Subcutaneous abdominal adipose tissue (tissue), 5 donors: Measurements from ENCODE around the gene PEF1.

Source experiments
- H3K27ac ChIP-seq: one replicate; pipeline ENCODE4 v1.7.0; 2013; ENCODE audit warnings: low read depth, mild to moderate bottlenecking, inconsistent platforms, low read length, moderate library complexity
- H3K27me3 ChIP-seq, 5 donors: one replicate each; pipeline ENCODE4 v1.7.0; 2013; ENCODE audit warnings: low read length in 5 of 5, inconsistent platforms in 1 of 5; ENCODE audit not compliant: control insufficient read depth in 5 of 5, insufficient read depth in 4 of 5
- H3K36me3 ChIP-seq, 5 donors: one replicate each; pipeline ENCODE4 v1.7.0; 2013; ENCODE audit warnings: low read length in 5 of 5; ENCODE audit not compliant: control insufficient read depth in 5 of 5, insufficient read depth in 5 of 5
- H3K4me1 ChIP-seq, 5 donors: one replicate each; pipeline ENCODE4 v1.7.0; 2013; ENCODE audit warnings: low read length in 5 of 5, mild to moderate bottlenecking in 3 of 5, moderate library complexity in 1 of 5; ENCODE audit not compliant: control insufficient read depth in 5 of 5, insufficient read depth in 5 of 5
- H3K4me3 ChIP-seq, 5 donors: one replicate each; pipeline ENCODE4 v1.7.0; 2013; ENCODE audit warnings: low read length in 5 of 5, low read depth in 1 of 5
- H3K9ac ChIP-seq, 5 donors: one replicate each; pipeline ENCODE4 v1.7.0; 2013; ENCODE audit warnings: low read length in 5 of 5, mild to moderate bottlenecking in 4 of 5, moderate library complexity in 3 of 5
- H3K9me3 ChIP-seq, 5 donors: one replicate each; pipeline ENCODE4 v1.7.0; 2013; ENCODE audit warnings: low read length in 5 of 5; ENCODE audit not compliant: control insufficient read depth in 5 of 5
- donor health status: healthy.
- donor health status: healthy.
- donor health status: healthy.
- donor health status: healthy.
- donor health status: healthy.

PEF1 gene

DNA sequence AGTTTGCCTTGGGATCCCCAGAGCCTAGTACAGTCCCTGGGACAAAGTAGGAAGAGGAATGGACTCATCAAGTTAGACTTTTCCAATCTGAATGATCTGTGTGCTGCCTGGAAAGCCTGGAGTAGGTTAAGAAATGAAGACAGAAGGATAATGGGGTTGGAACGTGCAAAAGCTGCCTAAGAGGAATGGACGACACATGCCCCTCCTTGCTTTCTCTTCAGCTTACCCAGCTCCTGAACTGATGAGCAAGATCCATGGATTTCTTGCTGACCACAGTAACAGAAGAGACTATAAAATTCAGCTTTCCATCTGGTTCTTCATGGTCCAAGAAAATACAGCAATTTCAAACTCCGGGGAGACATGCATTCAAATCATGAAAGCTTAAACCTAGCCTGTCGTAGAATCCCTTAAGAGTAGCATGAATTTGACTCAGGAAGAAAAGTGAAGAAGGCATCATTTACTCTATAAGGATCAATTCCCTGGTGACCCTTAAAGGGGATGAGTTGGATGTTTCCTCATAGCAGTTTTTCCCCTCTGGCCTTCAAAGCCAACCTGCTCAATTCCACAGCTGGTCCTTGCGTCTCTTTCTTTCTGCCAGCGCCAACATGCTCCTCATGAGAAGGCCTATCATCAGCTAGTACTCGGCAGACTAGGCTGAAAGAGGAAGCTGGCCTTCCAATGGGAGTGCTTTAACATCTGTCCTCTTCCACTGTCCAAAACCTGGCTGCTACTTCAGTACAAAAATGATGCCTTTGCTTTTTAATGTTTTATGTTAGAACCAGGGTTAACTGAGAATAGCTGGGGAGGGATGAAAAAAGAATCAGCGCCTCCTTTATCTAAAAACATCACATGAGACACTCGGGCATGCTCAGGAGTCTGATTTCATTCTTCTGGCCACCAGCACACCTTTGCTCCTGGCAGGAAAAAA is 5.7 kb upstream of the PEF1 start:
- H3K27ac ChIP-seq: no peak overlapping the region
- no peak overlapping the region for H3K9ac ChIP-seq

DNA sequence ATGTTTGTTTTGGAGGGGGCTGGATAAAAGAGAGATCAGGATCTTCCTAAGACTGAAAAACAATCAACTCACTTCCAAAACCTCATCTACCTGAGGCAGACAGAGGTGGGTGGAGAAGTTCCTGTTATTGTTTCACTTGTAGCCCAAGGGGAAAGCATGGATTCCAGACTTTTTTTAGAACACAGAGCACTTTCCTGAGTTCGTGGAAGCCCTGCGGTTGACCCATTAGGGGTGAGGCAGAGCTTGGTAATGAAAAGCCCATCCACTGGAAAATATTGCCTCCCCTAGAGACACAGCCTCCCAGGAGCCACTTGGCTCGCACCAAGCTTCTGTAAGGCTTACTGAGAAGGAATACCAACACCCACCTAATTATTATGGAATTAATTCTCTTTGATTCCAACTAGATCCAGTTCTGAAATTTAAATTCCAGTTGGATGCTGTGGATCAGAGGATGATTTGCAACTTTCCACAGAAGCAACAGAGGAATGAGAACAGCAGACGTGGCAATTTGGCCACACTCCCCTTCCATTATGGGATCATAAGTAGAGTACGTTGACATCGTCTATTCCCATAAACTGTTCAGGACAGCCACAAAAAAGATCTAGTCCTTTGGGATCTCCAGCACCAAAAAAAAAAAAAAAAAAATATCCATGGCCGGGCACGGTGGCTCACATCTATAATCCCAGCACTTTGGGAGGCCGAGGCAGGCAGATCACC is 4.1 kb upstream of the PEF1 start:
- H3K36me3 ChIP-seq: peaks cover 0 to 11% (median 0%) of the 10 kb centered on the region in 5 donors
- H3K27ac ChIP-seq: peak overlapping the region; percentile 5

More for the DNA sequence above, 5.7 kb upstream of the PEF1 start:
- Histone ChIP-seq H3K36me3 (peaks cover 0 to 13% (median under 1%) of the 10 kb centered on the region in 5 donors), H3K27me3 (no peaks in the 10 kb centered on the region), H3K4me3 (no peak overlapping the region), H3K4me1 (peaks cover 3 to 36% (median 5%) of the 10 kb centered on the region in 5 donors), H3K9me3 (no peaks in the 10 kb centered on the region)

DNA sequence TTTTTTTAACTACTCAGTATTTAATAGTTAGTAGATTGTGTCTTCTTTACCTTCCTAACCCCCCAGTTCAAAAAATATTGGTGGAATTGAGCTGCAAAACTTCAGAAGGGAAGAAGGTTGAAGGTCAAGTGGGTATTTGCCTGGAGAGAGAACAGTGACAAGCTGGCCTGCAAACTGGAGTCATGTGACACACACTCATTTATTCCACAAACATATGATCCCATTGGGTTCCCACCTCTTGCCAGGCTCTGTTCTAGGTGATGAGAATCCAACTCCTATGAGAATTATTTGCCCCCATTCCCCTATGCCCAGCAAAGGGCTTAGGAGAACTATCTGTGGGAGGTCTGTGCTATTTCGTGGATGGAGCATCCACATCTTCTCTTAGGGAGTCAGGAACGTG is 3.5 kb upstream of the PEF1 start:
- Histone ChIP-seq H3K4me3 (no peak overlapping the region), H3K27me3 (no peaks in the 10 kb centered on the region), H3K4me1 (peaks cover 11 to 50% (median 19%) of the 10 kb centered on the region in 5 donors), H3K27ac (peak overlapping the region; percentile 5), H3K36me3 (peaks cover 0 to 6% (median 0%) of the 10 kb centered on the region in 5 donors), H3K9me3 (no peaks in the 10 kb centered on the region), H3K9ac (no peak overlapping the region)

More for the DNA sequence above, 4.1 kb upstream of the PEF1 start:
- Histone ChIP-seq H3K4me3 (no peak overlapping the region), H3K9ac (no peak overlapping the region), H3K9me3 (no peaks in the 10 kb centered on the region), H3K27me3 (no peaks in the 10 kb centered on the region), H3K4me1 (peaks cover 5 to 43% (median 12%) of the 10 kb centered on the region in 5 donors)

DNA sequence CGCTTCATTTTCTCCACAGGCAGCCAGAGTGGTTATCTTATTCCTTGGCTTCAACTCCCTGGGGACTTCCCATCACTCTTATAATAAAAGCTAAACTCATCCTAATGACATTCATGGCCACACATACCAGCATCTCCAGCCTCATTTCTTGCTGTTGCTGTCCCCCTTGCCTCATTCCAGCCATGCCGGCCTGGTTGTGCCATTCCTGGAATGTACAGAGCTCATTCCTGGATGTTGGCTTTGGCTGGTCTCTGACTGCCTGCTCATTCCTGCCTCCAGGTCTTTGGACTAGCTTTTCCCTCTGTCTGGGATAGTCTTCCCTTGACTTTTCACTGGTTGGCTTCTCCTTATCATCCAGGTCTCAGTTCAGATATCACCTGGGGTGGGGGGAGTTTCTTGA is 2.4 kb upstream of the PEF1 start:
- H3K27ac ChIP-seq: no peak overlapping the region
- H3K4me3 ChIP-seq: no peak overlapping the region
- H3K36me3 ChIP-seq: no peaks in the 10 kb centered on the region
- H3K4me1 ChIP-seq: peaks cover 11 to 50% (median 19%) of the 10 kb centered on the region in 5 donors
- no peak overlapping the region for H3K9ac ChIP-seq
- H3K27me3 ChIP-seq: no peaks in the 10 kb centered on the region
- H3K9me3 ChIP-seq: no peaks in the 10 kb centered on the region

DNA sequence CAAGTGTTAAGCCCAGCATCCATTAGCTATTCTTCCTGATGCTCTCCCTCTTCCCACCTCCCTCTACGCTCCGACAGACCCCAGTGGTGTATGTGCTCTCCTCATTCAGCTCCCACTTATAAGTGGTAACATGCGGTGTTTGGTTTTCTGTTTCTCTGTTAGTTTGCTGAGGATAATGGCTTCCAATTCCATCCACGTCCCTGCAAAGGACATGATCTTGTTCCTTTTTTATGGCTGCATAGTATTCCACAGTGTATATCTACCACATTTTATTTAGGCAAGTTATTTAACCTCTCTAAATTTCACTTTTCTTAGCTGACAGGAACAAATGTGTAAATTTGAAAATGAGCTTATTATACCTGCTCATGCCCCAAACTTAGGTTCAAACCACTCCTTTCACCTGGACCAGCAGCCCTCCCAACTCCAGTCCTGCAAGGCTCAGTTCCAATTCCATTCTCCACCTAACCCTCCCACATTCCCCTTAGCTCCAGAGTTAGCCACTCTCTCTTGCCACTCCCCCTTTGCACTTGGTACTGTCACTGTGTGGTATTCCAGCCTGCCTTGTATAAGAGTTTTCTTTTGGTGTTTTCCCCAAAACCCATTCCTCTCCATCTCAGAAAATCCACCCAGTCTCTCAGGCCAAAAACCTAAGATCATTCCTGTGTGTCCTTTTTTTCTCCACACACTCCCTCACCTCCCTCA is 1.7 kb upstream of the PEF1 start:
- no peaks in the 10 kb centered on the region for H3K27me3 ChIP-seq
- no peak overlapping the region for H3K4me3 ChIP-seq

DNA sequence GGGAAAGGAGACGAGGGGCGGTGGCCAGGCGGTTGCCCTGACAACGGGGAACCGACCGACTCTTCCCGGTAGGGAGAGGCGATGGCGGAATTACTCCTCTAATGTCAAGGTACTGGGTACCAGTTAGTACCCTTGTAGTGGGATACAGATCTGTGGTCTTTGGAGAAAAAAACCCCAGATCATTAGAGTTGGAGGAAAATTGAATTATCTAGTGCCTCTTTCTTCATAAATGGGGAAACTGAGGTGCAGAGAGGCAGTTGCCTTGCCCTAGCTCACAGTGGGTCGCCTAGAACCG is 545 bp upstream of the PEF1 start:
- Histone ChIP-seq H3K4me1 (peaks cover 8 to 51% (median 19%) of the 10 kb centered on the region in 5 donors), H3K27me3 (no peaks in the 10 kb centered on the region), H3K9ac (peak overlapping the region; percentile 16 to 99 (median 92)), H3K36me3 (peaks cover 0 to 2% (median 0%) of the 10 kb centered on the region in 5 donors), H3K9me3 (no peaks in the 10 kb centered on the region), H3K27ac (peak overlapping the region; percentile 97), H3K4me3 (peak overlapping the region; percentile 92 to 99 (median 95))

More for the DNA sequence above, 1.7 kb upstream of the PEF1 start:
- H3K27ac ChIP-seq: no peak overlapping the region
- no peak overlapping the region for H3K9ac ChIP-seq
- peaks cover 8 to 53% (median 19%) of the 10 kb centered on the region in 5 donors for H3K4me1 ChIP-seq
- H3K9me3 ChIP-seq: no peaks in the 10 kb centered on the region
- no peaks in the 10 kb centered on the region for H3K36me3 ChIP-seq

DNA sequence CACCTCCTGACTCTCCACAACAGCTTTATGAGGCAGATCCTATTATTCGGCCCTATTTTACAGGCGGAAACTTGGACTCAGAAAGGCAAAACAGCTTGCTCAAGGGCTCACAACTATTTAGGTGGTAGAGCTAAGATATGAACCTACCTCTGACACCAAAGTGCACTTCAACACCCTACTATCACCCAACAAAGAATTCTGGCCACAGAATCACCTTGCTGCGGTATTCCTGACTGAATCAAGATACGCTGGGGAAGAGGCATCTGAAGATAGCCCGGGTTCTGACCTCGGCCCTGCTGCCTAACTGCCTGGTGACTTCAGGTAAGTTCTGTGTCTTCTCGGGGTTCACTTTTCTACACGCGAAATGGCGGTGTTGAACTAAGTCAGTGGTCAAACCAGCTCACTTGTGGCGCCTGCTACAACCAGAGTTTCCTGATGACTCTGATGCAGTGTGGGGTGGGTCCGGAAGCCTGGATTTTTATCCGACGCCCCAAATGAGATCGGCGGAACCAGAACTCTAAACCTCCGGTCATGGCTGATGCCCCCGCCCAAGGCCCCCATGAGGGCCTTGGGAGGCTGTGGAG is 608 bp downstream of the PEF1 start:
- Histone ChIP-seq H3K9me3 (no peaks in the 10 kb centered on the region), H3K4me3 (peak overlapping the region; percentile 89 to 99 (median 94)), H3K9ac (peak overlapping the region; percentile 84 to 99 (median 95)), H3K27ac (peak overlapping the region; percentile 97), H3K27me3 (no peaks in the 10 kb centered on the region), H3K36me3 (peaks cover 0 to 4% (median 0%) of the 10 kb centered on the region in 5 donors), H3K4me1 (peaks cover 8 to 48% (median 19%) of the 10 kb centered on the region in 5 donors)

DNA sequence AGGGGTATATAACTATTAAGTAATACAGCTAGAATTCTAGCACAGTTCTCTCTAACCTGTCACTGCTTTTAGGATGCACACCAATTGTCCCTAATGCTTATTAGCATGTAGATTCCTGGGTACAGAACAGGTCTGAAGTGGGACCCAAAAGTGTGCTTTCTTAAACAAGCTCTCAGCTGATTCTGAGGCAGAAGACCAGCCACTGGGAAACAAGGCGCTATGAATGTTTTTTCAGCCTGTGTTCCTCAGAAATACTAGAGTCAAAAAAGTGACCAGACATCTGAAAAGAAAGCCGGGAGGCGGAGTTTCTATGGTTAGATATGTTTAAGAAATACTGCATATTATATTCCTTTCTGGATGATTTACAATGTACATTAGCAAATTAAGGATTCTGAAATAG is 1.8 kb downstream of the PEF1 start:
- Histone ChIP-seq H3K27me3 (no peaks in the 10 kb centered on the region), H3K27ac (no peak overlapping the region), H3K9ac (no peak overlapping the region), H3K4me1 (peaks cover 8 to 46% (median 19%) of the 10 kb centered on the region in 5 donors), H3K36me3 (peaks cover 0 to 4% (median 0%) of the 10 kb centered on the region in 5 donors), H3K4me3 (no peak overlapping the region), H3K9me3 (no peaks in the 10 kb centered on the region)

DNA sequence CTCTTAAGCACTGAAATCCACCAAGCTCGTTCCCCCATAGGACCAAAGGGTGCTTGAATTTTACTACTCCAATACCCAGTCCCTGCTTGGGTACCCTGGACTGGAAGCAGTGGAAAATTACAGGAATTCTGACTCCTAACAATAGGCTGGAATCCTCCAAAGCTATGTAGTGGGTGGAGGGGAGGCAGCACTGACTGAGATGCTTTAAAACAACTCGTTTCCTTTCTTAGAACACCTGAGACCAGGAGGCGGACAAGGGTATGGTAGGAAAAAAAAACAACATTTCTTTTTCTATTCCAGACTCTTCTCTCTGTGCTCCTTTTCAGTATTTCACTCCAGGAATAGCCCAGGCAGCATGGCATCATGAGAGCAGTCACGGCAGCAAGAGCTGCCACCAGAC is 2.3 kb downstream of the PEF1 start:
- H3K4me3 ChIP-seq: no peak overlapping the region
- no peaks in the 10 kb centered on the region for H3K9me3 ChIP-seq
- peaks cover 0 to 4% (median 0%) of the 10 kb centered on the region in 5 donors for H3K36me3 ChIP-seq
- peaks cover 8 to 43% (median 21%) of the 10 kb centered on the region in 5 donors for H3K4me1 ChIP-seq
- H3K27ac ChIP-seq: no peak overlapping the region
- H3K27me3 ChIP-seq: no peaks in the 10 kb centered on the region
- no peak overlapping the region for H3K9ac ChIP-seq
